ENCODE results near the gene OSR1.

Gene OSR1

DNA sequence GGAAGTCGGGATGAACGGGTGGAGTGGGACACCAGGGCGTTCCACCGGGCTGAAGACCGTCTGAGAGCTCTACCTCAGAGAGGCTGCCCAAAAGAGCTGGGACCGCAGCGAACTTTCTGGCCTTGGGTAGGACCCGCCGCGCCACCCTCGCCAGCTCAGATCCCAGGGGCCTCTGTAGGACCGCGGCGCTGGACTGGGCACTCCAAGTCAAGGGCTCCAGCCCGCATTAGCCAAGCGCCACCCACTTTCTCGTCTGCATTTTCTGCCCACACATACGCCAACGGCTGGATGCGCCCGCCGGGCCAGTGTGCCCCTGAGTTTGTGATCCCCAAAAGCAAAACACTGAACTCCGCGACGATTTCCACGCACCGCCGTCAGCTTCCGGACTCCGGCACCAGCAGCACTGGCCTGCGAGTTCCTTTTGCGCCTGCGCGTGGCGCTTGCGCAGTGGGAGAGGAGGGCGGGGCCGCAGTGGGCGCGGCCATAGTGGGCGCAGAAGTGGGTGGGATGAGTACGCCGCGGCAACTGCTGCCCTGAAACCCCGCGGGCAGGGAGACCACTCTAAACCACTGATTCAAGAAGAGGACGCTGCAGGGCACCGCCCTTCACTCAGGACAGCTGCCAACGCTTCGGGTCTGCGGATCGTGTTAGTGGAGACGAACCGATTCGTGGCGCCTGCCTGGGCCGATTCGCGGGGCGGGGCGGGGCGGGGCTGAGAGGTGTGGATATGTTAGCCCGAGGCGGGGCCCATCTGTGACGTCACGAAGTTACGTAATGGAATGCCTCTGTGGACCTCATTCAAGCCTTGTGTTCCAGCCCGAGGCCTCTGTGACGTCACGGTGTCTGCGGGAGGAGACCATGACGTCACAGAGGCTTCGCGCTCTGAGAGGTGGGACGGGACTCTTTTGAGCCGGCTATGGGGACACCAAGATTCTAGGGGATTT is 10.5 kb downstream of the OSR1 start:
- H3K9ac ChIP-seq (ENCODE audit: low read length): peak overlapping the region; percentile 95
- H3K36me3 ChIP-seq (ENCODE audit: control insufficient read depth, insufficient read depth, low read length): no peaks in the 10 kb centered on the region
- H3K4me1 ChIP-seq (ENCODE audit: control insufficient read depth, insufficient read depth, low read length): peaks cover 6% of the 10 kb centered on the region
- H3K4me3 ChIP-seq (ENCODE audit: low read length): peak overlapping the region; percentile 93
- H3K27me3 ChIP-seq (ENCODE audit: control insufficient read depth, insufficient read depth, low read length): peaks cover under 1% of the 10 kb centered on the region
- peak overlapping the region; percentile 94 for H3K27ac ChIP-seq (ENCODE audit: low read depth, low read length)

GRCh38 chr2:19346983-19347618 is 11.3 kb downstream of the OSR1 start:
- no peaks in the 10 kb centered on the region for H3K36me3 ChIP-seq (ENCODE audit: control insufficient read depth, insufficient read depth, low read length)
- H3K27me3 ChIP-seq (ENCODE audit: control insufficient read depth, insufficient read depth, low read length): no peaks in the 10 kb centered on the region
- peak overlapping the region; percentile 94 for H3K27ac ChIP-seq (ENCODE audit: low read depth, low read length)
- peak overlapping the region; percentile 95 for H3K9ac ChIP-seq (ENCODE audit: low read length)
- peaks cover 6% of the 10 kb centered on the region for H3K4me1 ChIP-seq (ENCODE audit: control insufficient read depth, insufficient read depth, low read length)
- peak overlapping the region; percentile 93 for H3K4me3 ChIP-seq (ENCODE audit: low read length)

GRCh38 chr2:19337742-19338141 is 20.7 kb downstream of the OSR1 start:
- Histone ChIP-seq H3K9ac (ENCODE audit: low read length) (no peak overlapping the region), H3K27me3 (ENCODE audit: control insufficient read depth, insufficient read depth, low read length) (no peaks in the 10 kb centered on the region), H3K27ac (ENCODE audit: low read depth, low read length) (no peak overlapping the region), H3K4me3 (ENCODE audit: low read length) (no peak overlapping the region), H3K36me3 (ENCODE audit: control insufficient read depth, insufficient read depth, low read length) (peaks cover 2% of the 10 kb centered on the region), H3K4me1 (ENCODE audit: control insufficient read depth, insufficient read depth, low read length) (no peaks in the 10 kb centered on the region)

DNA sequence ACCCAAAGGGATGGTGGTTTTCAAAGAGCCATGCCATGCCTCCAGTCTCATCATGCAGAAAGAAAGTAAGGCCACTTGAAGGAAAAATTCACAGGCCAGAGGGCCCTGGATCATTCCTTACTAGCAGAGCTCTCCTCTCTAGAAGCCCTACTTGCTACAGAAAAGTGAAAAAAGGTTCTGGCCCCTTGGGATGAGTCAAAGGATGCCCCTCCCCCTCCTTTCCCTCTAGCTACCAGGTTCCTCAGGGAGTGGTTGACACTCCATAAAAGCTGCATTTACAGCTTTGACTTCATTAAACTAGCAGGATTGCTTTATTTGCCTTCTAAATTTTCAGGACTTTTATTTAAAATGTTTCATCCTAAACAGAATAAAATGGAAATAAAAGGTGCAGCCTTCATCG is 21.2 kb downstream of the OSR1 start:
- H3K4me3 ChIP-seq (ENCODE audit: low read length): no peak overlapping the region
- H3K36me3 ChIP-seq (ENCODE audit: control insufficient read depth, insufficient read depth, low read length): peaks cover 2% of the 10 kb centered on the region
- H3K9ac ChIP-seq (ENCODE audit: low read length): no peak overlapping the region
- no peaks in the 10 kb centered on the region for H3K27me3 ChIP-seq (ENCODE audit: control insufficient read depth, insufficient read depth, low read length)
- H3K27ac ChIP-seq (ENCODE audit: low read depth, low read length): no peak overlapping the region
- no peaks in the 10 kb centered on the region for H3K4me1 ChIP-seq (ENCODE audit: control insufficient read depth, insufficient read depth, low read length)

DNA sequence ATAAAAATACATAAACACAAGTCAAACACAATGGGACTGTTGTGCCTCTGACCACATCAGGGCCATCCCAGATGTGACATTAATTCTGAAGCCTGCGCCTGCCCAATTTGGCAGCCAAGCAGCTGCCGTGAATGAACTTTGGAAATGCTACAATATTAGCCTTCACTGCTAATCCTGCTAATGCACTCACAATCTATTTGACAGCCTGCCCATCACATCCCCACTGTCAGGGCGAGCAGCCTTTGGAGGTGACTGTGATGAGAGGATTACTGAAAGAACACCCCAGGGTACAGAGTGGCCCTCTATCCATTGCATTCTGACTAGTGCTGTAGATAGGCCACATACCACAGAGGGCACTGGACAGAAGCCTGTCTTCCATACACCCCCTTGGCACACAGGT is 21.6 kb downstream of the OSR1 start:
- Histone ChIP-seq H3K27me3 (ENCODE audit: control insufficient read depth, insufficient read depth, low read length) (no peaks in the 10 kb centered on the region), H3K9ac (ENCODE audit: low read length) (no peak overlapping the region), H3K36me3 (ENCODE audit: control insufficient read depth, insufficient read depth, low read length) (peaks cover 2% of the 10 kb centered on the region), H3K4me1 (ENCODE audit: control insufficient read depth, insufficient read depth, low read length) (no peaks in the 10 kb centered on the region), H3K4me3 (ENCODE audit: low read length) (no peak overlapping the region), H3K27ac (ENCODE audit: low read depth, low read length) (no peak overlapping the region)

DNA sequence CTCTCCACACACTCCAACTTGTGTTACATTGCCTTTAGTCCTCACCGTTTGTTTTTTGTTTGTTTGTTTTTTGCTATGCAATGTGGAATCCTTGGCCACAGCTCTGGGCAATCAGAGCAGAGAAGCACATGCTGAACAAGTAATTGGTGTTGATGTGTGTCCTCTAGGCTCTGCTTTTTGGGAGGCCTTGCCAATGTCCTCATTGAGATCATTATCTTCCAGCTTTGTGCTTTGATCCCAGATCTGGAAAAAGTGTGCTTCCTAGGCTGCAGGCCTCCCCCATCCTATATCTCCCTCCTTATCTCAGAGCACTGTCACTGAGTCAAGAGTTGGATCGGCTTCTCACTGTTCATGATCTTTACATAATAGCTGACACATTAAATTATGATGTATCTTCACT is 25.9 kb downstream of the OSR1 start:
- H3K9ac ChIP-seq (ENCODE audit: low read length): no peak overlapping the region
- H3K27me3 ChIP-seq (ENCODE audit: control insufficient read depth, insufficient read depth, low read length): no peaks in the 10 kb centered on the region
- no peak overlapping the region for H3K4me3 ChIP-seq (ENCODE audit: low read length)
- no peak overlapping the region for H3K27ac ChIP-seq (ENCODE audit: low read depth, low read length)
- peaks cover 2% of the 10 kb centered on the region for H3K36me3 ChIP-seq (ENCODE audit: control insufficient read depth, insufficient read depth, low read length)
- no peaks in the 10 kb centered on the region for H3K4me1 ChIP-seq (ENCODE audit: control insufficient read depth, insufficient read depth, low read length)

GRCh38 chr2:19331450-19331849 is 27.0 kb downstream of the OSR1 start:
- H3K36me3 ChIP-seq (ENCODE audit: control insufficient read depth, insufficient read depth, low read length): peaks cover 2% of the 10 kb centered on the region
- H3K9ac ChIP-seq (ENCODE audit: low read length): no peak overlapping the region
- H3K27me3 ChIP-seq (ENCODE audit: control insufficient read depth, insufficient read depth, low read length): no peaks in the 10 kb centered on the region
- no peak overlapping the region for H3K27ac ChIP-seq (ENCODE audit: low read depth, low read length)
- no peaks in the 10 kb centered on the region for H3K4me1 ChIP-seq (ENCODE audit: control insufficient read depth, insufficient read depth, low read length)
- no peak overlapping the region for H3K4me3 ChIP-seq (ENCODE audit: low read length)

- no peak overlapping the region for H3K9ac ChIP-seq (ENCODE audit: low read length)
- H3K4me1 ChIP-seq (ENCODE audit: control insufficient read depth, insufficient read depth, low read length): no peaks in the 10 kb centered on the region
- no peaks in the 10 kb centered on the region for H3K27me3 ChIP-seq (ENCODE audit: control insufficient read depth, insufficient read depth, low read length)
- H3K36me3 ChIP-seq (ENCODE audit: control insufficient read depth, insufficient read depth, low read length): peaks cover 2% of the 10 kb centered on the region
- H3K4me3 ChIP-seq (ENCODE audit: low read length): no peak overlapping the region
- H3K27ac ChIP-seq (ENCODE audit: low read depth, low read length): no peak overlapping the region
These were observed 28.0 kb downstream of the OSR1 start for GRCh38 chr2:19330436-19330835.

GRCh38 chr2:19329445-19329844 is 29.0 kb downstream of the OSR1 start:
- no peaks in the 10 kb centered on the region for H3K27me3 ChIP-seq (ENCODE audit: control insufficient read depth, insufficient read depth, low read length)
- no peak overlapping the region for H3K4me3 ChIP-seq (ENCODE audit: low read length)

DNA sequence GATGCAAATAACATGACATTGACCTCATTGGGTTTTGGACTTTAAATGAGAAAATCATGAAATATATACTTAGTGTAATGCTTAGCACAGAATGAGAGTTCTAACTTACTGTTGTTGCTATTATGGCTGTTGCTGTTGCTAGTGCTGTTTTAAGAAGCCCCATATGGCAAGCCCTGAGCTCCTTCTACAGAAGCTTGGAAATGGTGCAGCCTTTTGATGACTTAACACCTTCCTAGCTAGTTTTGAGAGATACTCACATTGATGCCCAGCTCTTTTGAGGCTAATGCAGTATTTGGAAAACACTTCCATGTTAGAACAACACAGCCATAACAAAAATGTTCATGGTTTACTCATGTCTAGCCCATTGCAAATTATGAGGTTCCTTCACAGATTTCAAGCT is 30.9 kb downstream of the OSR1 start:
- no peaks in the 10 kb centered on the region for H3K4me1 ChIP-seq (ENCODE audit: control insufficient read depth, insufficient read depth, low read length)
- H3K36me3 ChIP-seq (ENCODE audit: control insufficient read depth, insufficient read depth, low read length): no peaks in the 10 kb centered on the region
- H3K27me3 ChIP-seq (ENCODE audit: control insufficient read depth, insufficient read depth, low read length): no peaks in the 10 kb centered on the region
- H3K27ac ChIP-seq (ENCODE audit: low read depth, low read length): no peak overlapping the region
- no peak overlapping the region for H3K4me3 ChIP-seq (ENCODE audit: low read length)
- H3K9ac ChIP-seq (ENCODE audit: low read length): no peak overlapping the region

More at GRCh38 chr2:19329445-19329844, 29.0 kb downstream of the OSR1 start:
- H3K36me3 ChIP-seq (ENCODE audit: control insufficient read depth, insufficient read depth, low read length): peaks cover 2% of the 10 kb centered on the region
- no peak overlapping the region for H3K27ac ChIP-seq (ENCODE audit: low read depth, low read length)
- H3K9ac ChIP-seq (ENCODE audit: low read length): no peak overlapping the region
- no peaks in the 10 kb centered on the region for H3K4me1 ChIP-seq (ENCODE audit: control insufficient read depth, insufficient read depth, low read length)

- Histone ChIP-seq H3K4me1 (ENCODE audit: control insufficient read depth, insufficient read depth, low read length) (no peaks in the 10 kb centered on the region), H3K27me3 (ENCODE audit: control insufficient read depth, insufficient read depth, low read length) (no peaks in the 10 kb centered on the region), H3K36me3 (ENCODE audit: control insufficient read depth, insufficient read depth, low read length) (no peaks in the 10 kb centered on the region), H3K27ac (ENCODE audit: low read depth, low read length) (no peak overlapping the region), H3K4me3 (ENCODE audit: low read length) (no peak overlapping the region), H3K9ac (ENCODE audit: low read length) (no peak overlapping the region)
These were observed 36.5 kb downstream of the OSR1 start for GRCh38 chr2:19321946-19322345.

- no peak overlapping the region for H3K4me3 ChIP-seq (ENCODE audit: low read length)
- no peaks in the 10 kb centered on the region for H3K36me3 ChIP-seq (ENCODE audit: control insufficient read depth, insufficient read depth, low read length)
These were observed 37.6 kb downstream of the OSR1 start for GRCh38 chr2:19320813-19321212.

More at GRCh38 chr2:19320813-19321212, 37.6 kb downstream of the OSR1 start:
- Histone ChIP-seq H3K4me1 (ENCODE audit: control insufficient read depth, insufficient read depth, low read length) (no peaks in the 10 kb centered on the region), H3K27ac (ENCODE audit: low read depth, low read length) (no peak overlapping the region), H3K9ac (ENCODE audit: low read length) (no peak overlapping the region), H3K27me3 (ENCODE audit: control insufficient read depth, insufficient read depth, low read length) (no peaks in the 10 kb centered on the region)

Measured in rectal smooth muscle tissue (tissue), 1 donor.